Upper lobe of right lung (tissue), 1 donor: ENCODE data around the gene IFITM10. TPM values are rescaled to one million over a fixed set of nuclear protein-coding genes. Genes with fewer than 3 reads are reported as not detected.
A peak's percentile ranks its signal among the peaks of the same experiment; 100 is the strongest.

ENCODE experiments used
- ATAC-seq: fragments of 200-7000 bp; cut with Tn5 transposase; one replicate; pipeline ENCODE4 v1.9.1; 2020; ENCODE audit warnings: mild to moderate bottlenecking, moderate library complexity
- DNase-seq: peaks from one replicate; pipeline ENCODE4 v3.0.0-alpha.2; 2020
- H3K27ac ChIP-seq: fragments of 200-600 bp; one replicate; pipeline ENCODE4 v1.8.0; 2022
- H3K27me3 ChIP-seq: fragments of 200-600 bp; one replicate; pipeline ENCODE4 v1.8.0; 2022; ENCODE audit warnings: mild to moderate bottlenecking
- H3K36me3 ChIP-seq: fragments of 200-600 bp; one replicate; pipeline ENCODE4 v1.8.0; 2022
- H3K4me1 ChIP-seq: fragments of 200-600 bp; one replicate; pipeline ENCODE4 v1.8.0; 2022
- H3K4me3 ChIP-seq: fragments of 200-600 bp; one replicate; pipeline ENCODE4 v1.8.0; 2022; ENCODE audit warnings: mild to moderate bottlenecking
- H3K9me3 ChIP-seq: fragments of 200-600 bp; one replicate; pipeline ENCODE4 v1.8.0; 2022
- CTCF ChIP-seq: fragments of 200-600 bp; IDR thresholded peaks from one replicate; pipeline ENCODE4 v1.8.0; 2022; ENCODE audit warnings: antibody characterized with exemption
- intact Hi-C: fragments of 100-400 bp; cut with DNase I; formaldehyde crosslinking; loops from one replicate; pipeline ENCODE4 v1.11.0; 2022
- total RNA-seq: library from RNA; stranded (reverse); fragmentation: NEBNext Ultra II Directional; extraction: Animal tissue kit (Norgen Biotek cat#: 25700); gene quantifications from one replicate; pipeline ENCODE4 v1.2.1, GENCODE V29; 2021
- donor health status: DM: no; HTN: yes; CAD: no; lungs with severe emphysema.

IFITM10 gene
- total RNA-seq, 1 donor from 2014 or later = 7.9 TPM

GRCh38 chr11:1746511-1746931 is 3.9 kb downstream of the IFITM10 start:
- intact Hi-C loops = no loop called here
- TF ChIP-seq CTCF = no peak
- Histone ChIP-seq H3K9me3 (no peaks in the 10 kb centered on the region), H3K4me3 (no peak overlapping the region), H3K27ac (no peak overlapping the region), H3K4me1 (no peaks in the 10 kb centered on the region), H3K27me3 (peaks cover 8% of the 10 kb centered on the region), H3K36me3 (no peaks in the 10 kb centered on the region)
- DNase-seq (peak; percentile 65), ATAC-seq (no peak)

GRCh38 chr11:1745701-1746320 is 4.6 kb downstream of the IFITM10 start:
- ATAC-seq = no peak
- no peak for DNase-seq
- H3K27me3 ChIP-seq = peaks cover 8% of the 10 kb centered on the region
- no peak overlapping the region for H3K4me3 ChIP-seq
- no peaks in the 10 kb centered on the region for H3K36me3 ChIP-seq
- H3K27ac ChIP-seq = no peak overlapping the region
- intact Hi-C loops = no loop called here
- no peaks in the 10 kb centered on the region for H3K9me3 ChIP-seq
- no peak for TF ChIP-seq CTCF
- H3K4me1 ChIP-seq = no peaks in the 10 kb centered on the region

GRCh38 chr11:1744891-1745700 is 5.3 kb downstream of the IFITM10 start:
- no peak for ATAC-seq
- no peak overlapping the region for H3K27ac ChIP-seq
- H3K4me1 ChIP-seq = no peaks in the 10 kb centered on the region
- TF ChIP-seq CTCF = no peak
- no peaks in the 10 kb centered on the region for H3K36me3 ChIP-seq
- no peak overlapping the region for H3K4me3 ChIP-seq
- peak; percentile 61 for DNase-seq
- H3K9me3 ChIP-seq = no peaks in the 10 kb centered on the region
- intact Hi-C loops = no loop called here
- H3K27me3 ChIP-seq = peaks cover 8% of the 10 kb centered on the region

- peak; percentile 62 for DNase-seq
- Histone ChIP-seq H3K9me3 (no peaks in the 10 kb centered on the region), H3K27me3 (peaks cover 8% of the 10 kb centered on the region), H3K4me3 (no peak overlapping the region), H3K27ac (no peak overlapping the region), H3K4me1 (no peaks in the 10 kb centered on the region), H3K36me3 (no peaks in the 10 kb centered on the region)
- ATAC-seq = no peak
- no peak for TF ChIP-seq CTCF
- intact Hi-C loops = no loop called here
Observed at GRCh38 chr11:1744137-1744886, 6.1 kb downstream of the IFITM10 start.

GRCh38 chr11:1743585-1744136 is 6.7 kb downstream of the IFITM10 start:
- H3K27ac ChIP-seq = no peak overlapping the region
- TF ChIP-seq CTCF = no peak
- intact Hi-C loops = no loop called here
- no peaks in the 10 kb centered on the region for H3K9me3 ChIP-seq
- no peaks in the 10 kb centered on the region for H3K36me3 ChIP-seq
- no peak overlapping the region for H3K4me3 ChIP-seq
- DNase-seq (no peak), ATAC-seq (no peak)
- no peaks in the 10 kb centered on the region for H3K4me1 ChIP-seq
- peaks cover 3% of the 10 kb centered on the region for H3K27me3 ChIP-seq
